Astrocyte (in vitro differentiated cells and primary cell): ENCODE data around the gene POFUT2. TPM values are rescaled to one million over a fixed set of nuclear protein-coding genes. Genes with fewer than 3 reads are reported as not detected.
A peak's percentile ranks its signal among the peaks of the same experiment; 100 is the strongest.

ENCODE experiments used
- DNase-seq: peaks from one replicate; pipeline ENCODE4 v3.0.0-alpha.2; 2010; ENCODE audit warnings: low read depth
- FAIRE-seq: peaks from 2 replicates; lab custom pipeline; 2011; peaks lifted over from hg19 to GRCh38; lab: Jason Lieb, UNC
- H2AFZ ChIP-seq: 2 replicates; pipeline ENCODE4 v1.6.0; 2012; ENCODE audit warnings: low read depth, low read length, inconsistent platforms
- H3K27ac ChIP-seq: 2 replicates; pipeline ENCODE4 v1.5.1; 2011; ENCODE audit warnings: low read depth, low read length, inconsistent platforms
- H3K27me3 ChIP-seq: 2 replicates; pipeline ENCODE4 v1.6.0; 2011; ENCODE audit warnings: low read length, inconsistent platforms; ENCODE audit not compliant: insufficient read depth
- H3K36me3 ChIP-seq: 2 replicates; pipeline ENCODE4 v1.5.1; 2011; ENCODE audit warnings: low read length, inconsistent platforms; ENCODE audit not compliant: insufficient read depth
- H3K4me1 ChIP-seq: 2 replicates; pipeline ENCODE4 v1.5.1; 2011; ENCODE audit warnings: low read length, inconsistent platforms; ENCODE audit not compliant: insufficient read depth
- H3K4me2 ChIP-seq: 2 replicates; pipeline ENCODE4 v1.6.0; 2012; ENCODE audit warnings: low read length, inconsistent platforms
- H3K4me3 ChIP-seq: 2 replicates; pipeline ENCODE4 v1.5.1; 2011; ENCODE audit warnings: low read depth, mild to moderate bottlenecking, low read length, inconsistent platforms; ENCODE audit not compliant: insufficient read depth
- H3K79me2 ChIP-seq: 2 replicates; pipeline ENCODE4 v1.6.0; 2012; ENCODE audit warnings: mild to moderate bottlenecking, low read length, inconsistent platforms; ENCODE audit not compliant: insufficient read depth
- H3K9ac ChIP-seq: 2 replicates; pipeline ENCODE4 v1.6.0; 2012; ENCODE audit warnings: mild to moderate bottlenecking, low read length, inconsistent platforms
- H3K9me3 ChIP-seq: 2 replicates; pipeline ENCODE4 v1.5.1; 2012; ENCODE audit warnings: low read depth, mild to moderate bottlenecking, low read length, inconsistent platforms; ENCODE audit not compliant: insufficient read depth
- H4K20me1 ChIP-seq: 2 replicates; pipeline ENCODE4 v1.6.0; 2012; ENCODE audit warnings: low read length, inconsistent platforms; ENCODE audit not compliant: insufficient read depth
- H3K27ac Mint-ChIP-seq: one replicate; pipeline ENCODE4 v1.8.0; 2021; ENCODE audit warnings: mild to moderate bottlenecking, mixed read lengths; ENCODE audit not compliant: unreplicated experiment
- H3K27me3 Mint-ChIP-seq: one replicate; pipeline ENCODE4 v1.8.0; 2021; ENCODE audit warnings: low read depth, mixed read lengths; ENCODE audit not compliant: unreplicated experiment
- H3K36me3 Mint-ChIP-seq: one replicate; pipeline ENCODE4 v1.8.0; 2021; ENCODE audit warnings: low read depth, mixed read lengths; ENCODE audit not compliant: unreplicated experiment
- H3K4me1 Mint-ChIP-seq: one replicate; pipeline ENCODE4 v1.8.0; 2021; ENCODE audit warnings: low read depth, mixed read lengths; ENCODE audit not compliant: unreplicated experiment
- H3K4me3 Mint-ChIP-seq: one replicate; pipeline ENCODE4 v1.8.0; 2021; ENCODE audit warnings: mild to moderate bottlenecking, moderate library complexity, mixed read lengths; ENCODE audit not compliant: unreplicated experiment
- H3K9me3 Mint-ChIP-seq: one replicate; pipeline ENCODE4 v1.8.0; 2021; ENCODE audit warnings: mild to moderate bottlenecking, mixed read lengths; ENCODE audit not compliant: unreplicated experiment
- EZH2 ChIP-seq: IDR thresholded peaks from 2 replicates; pipeline ENCODE4 v1.6.1; 2012; ENCODE audit warnings: mild to moderate bottlenecking, low read length, inconsistent platforms; ENCODE audit not compliant: insufficient read depth
- total RNA-seq: library from RNA; stranded (reverse); gene quantifications from 2 replicates; pipeline ENCODE4 v1.2.1, GENCODE V29; 2021
- TF ChIP-seq, protein P1 (sequence below): IDR thresholded peaks from 2 replicates; pipeline ENCODE4 v1.5.1; 2011; ENCODE audit warnings: low read depth, mild to moderate bottlenecking, inconsistent platforms, low read length, moderate library complexity; ENCODE audit not compliant: insufficient read depth

The POFUT2 gene
- total RNA-seq, 1 donor from 2014 or later = 109 TPM

DNA sequence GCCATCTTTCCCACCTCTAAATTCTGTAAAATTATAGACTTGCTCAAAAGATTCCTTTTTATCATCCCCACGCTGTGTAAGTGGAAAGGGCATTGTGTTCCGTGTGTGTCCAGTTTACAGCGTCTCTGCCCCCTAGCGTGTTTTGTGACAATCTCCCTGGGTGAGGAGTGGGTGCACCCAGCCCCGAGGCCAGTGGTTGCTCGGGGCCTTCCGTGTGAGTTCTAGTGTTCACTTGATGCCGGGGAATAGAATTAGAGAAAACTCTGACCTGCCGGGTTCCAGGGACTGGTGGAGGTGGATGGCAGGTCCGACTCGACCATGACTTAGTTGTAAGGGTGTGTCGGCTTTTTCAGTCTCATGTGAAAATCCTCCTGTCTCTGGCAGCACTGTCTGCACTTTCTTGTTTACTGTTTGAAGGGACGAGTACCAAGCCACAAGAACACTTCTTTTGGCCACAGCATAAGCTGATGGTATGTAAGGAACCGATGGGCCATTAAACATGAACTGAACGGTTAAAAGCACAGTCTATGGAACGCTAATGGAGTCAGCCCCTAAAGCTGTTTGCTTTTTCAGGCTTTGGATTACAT, 61.9 kb downstream of the POFUT2 start:
- Histone ChIP-seq H3K79me2 (no peaks in the 10 kb centered on the region), H3K4me2 (no peak overlapping the region), H3K9me3 (no peaks in the 10 kb centered on the region), H3K27me3 (peaks cover 4% of the 10 kb centered on the region), H4K20me1 (peaks cover 3% of the 10 kb centered on the region), H3K27ac (no peak overlapping the region), H3K36me3 (peaks cover 2% of the 10 kb centered on the region), H3K9ac (no peak overlapping the region), H3K4me3 (no peak overlapping the region), H2AFZ (no peak overlapping the region), H3K4me1 (peaks cover 24% of the 10 kb centered on the region)
- peaks cover 3% of the 10 kb centered on the region for H3K36me3 Mint-ChIP-seq
- peaks cover 45% of the 10 kb centered on the region for H3K4me1 Mint-ChIP-seq
- DNase-seq (no peak), FAIRE-seq (no peak)
- H3K27me3 Mint-ChIP-seq = no peaks in the 10 kb centered on the region
- H3K9me3 Mint-ChIP-seq = no peaks in the 10 kb centered on the region
- TF ChIP-seq EZH2 = no peak
- TF ChIP-seq, protein P1, sequence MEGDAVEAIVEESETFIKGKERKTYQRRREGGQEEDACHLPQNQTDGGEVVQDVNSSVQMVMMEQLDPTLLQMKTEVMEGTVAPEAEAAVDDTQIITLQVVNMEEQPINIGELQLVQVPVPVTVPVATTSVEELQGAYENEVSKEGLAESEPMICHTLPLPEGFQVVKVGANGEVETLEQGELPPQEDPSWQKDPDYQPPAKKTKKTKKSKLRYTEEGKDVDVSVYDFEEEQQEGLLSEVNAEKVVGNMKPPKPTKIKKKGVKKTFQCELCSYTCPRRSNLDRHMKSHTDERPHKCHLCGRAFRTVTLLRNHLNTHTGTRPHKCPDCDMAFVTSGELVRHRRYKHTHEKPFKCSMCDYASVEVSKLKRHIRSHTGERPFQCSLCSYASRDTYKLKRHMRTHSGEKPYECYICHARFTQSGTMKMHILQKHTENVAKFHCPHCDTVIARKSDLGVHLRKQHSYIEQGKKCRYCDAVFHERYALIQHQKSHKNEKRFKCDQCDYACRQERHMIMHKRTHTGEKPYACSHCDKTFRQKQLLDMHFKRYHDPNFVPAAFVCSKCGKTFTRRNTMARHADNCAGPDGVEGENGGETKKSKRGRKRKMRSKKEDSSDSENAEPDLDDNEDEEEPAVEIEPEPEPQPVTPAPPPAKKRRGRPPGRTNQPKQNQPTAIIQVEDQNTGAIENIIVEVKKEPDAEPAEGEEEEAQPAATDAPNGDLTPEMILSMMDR = no peak
- H3K4me3 Mint-ChIP-seq = no peak overlapping the region
- no peak overlapping the region for H3K27ac Mint-ChIP-seq

- Mint-ChIP-seq H3K27me3 (no peaks in the 10 kb centered on the region), H3K4me1 (peaks cover 43% of the 10 kb centered on the region), H3K36me3 (peaks cover 3% of the 10 kb centered on the region), H3K4me3 (no peak overlapping the region), H3K9me3 (no peaks in the 10 kb centered on the region), H3K27ac (peak overlapping the region; percentile 18)
- H3K4me2 ChIP-seq = no peak overlapping the region
- H2AFZ ChIP-seq = no peak overlapping the region
- TF ChIP-seq EZH2 = no peak
- TF ChIP-seq, protein P1 = no peak
- H3K9me3 ChIP-seq = no peaks in the 10 kb centered on the region
- peaks cover 24% of the 10 kb centered on the region for H3K4me1 ChIP-seq
- DNase-seq (no peak), FAIRE-seq (no peak)
- H3K79me2 ChIP-seq = no peaks in the 10 kb centered on the region
- H3K36me3 ChIP-seq = peaks cover 2% of the 10 kb centered on the region
- peaks cover 3% of the 10 kb centered on the region for H4K20me1 ChIP-seq
- peaks cover 4% of the 10 kb centered on the region for H3K27me3 ChIP-seq
- no peak overlapping the region for H3K27ac ChIP-seq
- H3K9ac ChIP-seq = no peak overlapping the region
- no peak overlapping the region for H3K4me3 ChIP-seq
Measured at GRCh38 chr21:45225041-45225740, 62.5 kb downstream of the POFUT2 start.
